NT2/D1 (cell line): ENCODE results near the gene INPP4A.

Experiments
- YY1 ChIP-seq: IDR thresholded peaks from 2 replicates; pipeline ENCODE4 v1.6.1; 2011; ENCODE audit not compliant: insufficient read length, insufficient read depth
- ZNF274 ChIP-seq: IDR thresholded peaks from 2 replicates; pipeline ENCODE4 v1.6.1; 2011; ENCODE audit warnings: mild to moderate bottlenecking, low read depth, low read length

- TF ChIP-seq YY1, result no peak
- no peak for TF ChIP-seq ZNF274
Observed at GRCh38 chr2:98561902-98562695, 117.4 kb downstream of the INPP4A start.
